Fibroblast of lung (primary cell): ENCODE measurements around the gene CPTP. TPM values are rescaled to one million over a fixed set of nuclear protein-coding genes. Genes with fewer than 3 reads are reported as not detected.

ENCODE experiments used
- DNase-seq, 2 donors: peaks; one replicate each; pipeline versions ENCODE4 v3.0.0 to v3.0.0-alpha.2; 2010; ENCODE audit warnings: low read depth in 2 of 2
- H2AFZ ChIP-seq: 2 replicates; pipeline ENCODE4 v1.5.1; 2012; ENCODE audit warnings: low read length, control low read depth, inconsistent platforms
- H3K27ac ChIP-seq: 2 replicates; pipeline ENCODE4 v1.5.1; 2011; ENCODE audit warnings: low read length, control low read depth; ENCODE audit not compliant: insufficient read depth
- H3K27me3 ChIP-seq: 2 replicates; pipeline ENCODE4 v1.5.1; 2011; ENCODE audit warnings: mild to moderate bottlenecking, low read length; ENCODE audit not compliant: control insufficient read depth, insufficient read depth
- H3K36me3 ChIP-seq: 2 replicates; pipeline ENCODE4 v1.5.1; 2011; ENCODE audit warnings: low read length; ENCODE audit not compliant: control insufficient read depth, insufficient read depth
- H3K4me1 ChIP-seq: 2 replicates; pipeline ENCODE4 v1.5.1; 2011; ENCODE audit warnings: low read length; ENCODE audit not compliant: control insufficient read depth, insufficient read depth; ENCODE audit errors: extremely low read depth
- H3K4me2 ChIP-seq: 2 replicates; pipeline ENCODE4 v1.5.1; 2011; ENCODE audit warnings: low read length, control low read depth; ENCODE audit not compliant: insufficient read depth; ENCODE audit errors: extremely low read depth
- H3K4me3 ChIP-seq, 4 experiments: fragments of 200-600 bp in 1 of 4; sonication (generic) in 1 of 4; replicated peaks in 1 of 4; 2 replicates each; pipeline ENCODE4 v1.5.1; 2011 to 2016; ENCODE audit warnings: low read length in 4 of 4, low read depth in 3 of 4, mild to moderate bottlenecking in 3 of 4, control low read depth in 2 of 4, inconsistent platforms in 1 of 4, mixed read lengths in 1 of 4; ENCODE audit not compliant: insufficient read depth in 1 of 4; ENCODE audit errors: control extremely low read depth in 1 of 4
- H3K79me2 ChIP-seq: 2 replicates; pipeline ENCODE4 v1.5.1; 2012; ENCODE audit warnings: mild to moderate bottlenecking, low read length, inconsistent platforms; ENCODE audit not compliant: control insufficient read depth, insufficient read depth
- H3K9ac ChIP-seq: 2 replicates; pipeline ENCODE4 v1.5.1; 2011; ENCODE audit warnings: mild to moderate bottlenecking, low read length, control low read depth; ENCODE audit not compliant: insufficient read depth
- H3K9me3 ChIP-seq: 2 replicates; pipeline ENCODE4 v1.5.1; 2012; ENCODE audit warnings: low read depth, low read length; ENCODE audit not compliant: control insufficient read depth, insufficient read depth
- H4K20me1 ChIP-seq: 2 replicates; pipeline ENCODE4 v1.5.1; 2011; ENCODE audit warnings: low read length; ENCODE audit not compliant: control insufficient read depth, insufficient read depth; ENCODE audit errors: extremely low read depth
- EZH2 ChIP-seq: IDR thresholded peaks from 2 replicates; pipeline ENCODE4 v1.5.1; 2012; ENCODE audit warnings: low read length, control low read depth, mild to moderate bottlenecking; ENCODE audit errors: missing control alignments
- polyA plus RNA-seq, 2 donors: library from polyadenylated mRNA; depleted of rRNA in 1 of 2; stranded (reverse) in 1 of 2; unstranded in 1 of 2; fragments of >200 nt; gene quantifications; 2 replicates each; pipeline ENCODE4 v1.2.1, GENCODE V29; 2011 to 2012; ENCODE audit warnings: missing spikeins in 1 of 2
- total RNA-seq: library from RNA; depleted of rRNA; stranded (reverse); fragments of >200 nt; gene quantifications from 2 replicates; pipeline ENCODE4 v1.2.1, GENCODE V29; 2014
- TF ChIP-seq, protein P1 (sequence below), 2 donors: IDR thresholded peaks in 1 of 2; conservative IDR thresholded peaks in 1 of 2; 1 replicate in 1 of 2; 2 replicates in 1 of 2; pipeline ENCODE4 v1.5.1; 2011 to 2012; ENCODE audit warnings: low read length in 2 of 2, control low read depth in 1 of 2, inconsistent platforms in 1 of 2, low read depth in 1 of 2, mild to moderate bottlenecking in 1 of 2

The CPTP gene
- total and polyA plus RNA-seq, 2 donors (not counting 1 experiment from before 2014, with no cell fraction given): 6.0 to 10.1 TPM

DNA sequence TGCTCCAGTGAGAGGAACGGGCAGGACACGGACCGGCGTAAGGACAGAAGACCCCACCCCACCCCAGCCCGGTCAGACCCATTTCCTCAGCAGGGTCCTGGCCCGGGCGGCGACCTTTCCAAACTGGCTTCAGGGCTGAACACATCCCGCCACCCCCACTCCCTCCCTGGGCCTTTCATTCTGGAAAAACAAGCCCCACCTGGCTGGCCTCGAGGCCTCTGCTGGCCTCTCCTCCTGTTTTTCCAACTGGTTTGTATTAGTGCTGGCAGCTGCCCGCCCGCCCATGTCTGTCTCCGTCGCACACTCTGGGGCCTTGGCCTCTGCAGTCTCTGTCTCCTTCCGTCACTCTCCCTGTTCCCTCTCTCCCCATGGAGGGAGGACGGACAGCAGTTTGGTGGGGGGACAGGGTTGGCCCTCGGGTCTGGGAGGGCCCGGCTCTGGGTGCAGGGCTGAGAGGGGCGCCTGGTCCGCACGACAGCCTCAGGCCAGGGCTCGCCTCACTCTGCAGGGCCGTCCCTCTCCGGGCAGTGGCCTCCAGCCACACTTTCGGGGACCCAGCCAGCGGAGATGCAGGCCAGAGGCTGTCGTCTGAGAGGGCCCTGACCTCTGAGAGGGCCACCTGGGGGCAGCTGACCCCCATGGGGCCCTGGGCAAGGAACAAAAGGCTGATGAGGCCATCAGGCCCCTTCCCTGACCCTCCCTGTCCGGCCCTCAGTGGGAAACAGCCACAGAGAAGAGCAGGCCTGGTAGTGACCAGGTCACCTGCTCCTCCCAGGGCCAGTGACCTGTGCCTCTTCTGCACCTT is 35.3 kb downstream of the CPTP start:
- Histone ChIP-seq H3K27ac (peak overlapping the region; percentile 96), H4K20me1 (no peaks in the 10 kb centered on the region), H3K27me3 (no peaks in the 10 kb centered on the region), H3K79me2 (peaks cover 33% of the 10 kb centered on the region), H3K4me3 (peak overlapping the region in 1 of 4 experiments; percentile 98), H2AFZ (no peak overlapping the region), H3K4me1 (peaks cover 32% of the 10 kb centered on the region), H3K9me3 (no peaks in the 10 kb centered on the region), H3K4me2 (peak overlapping the region; percentile 87), H3K9ac (peak overlapping the region; percentile 65), H3K36me3 (peaks cover under 1% of the 10 kb centered on the region)
- TF ChIP-seq, protein P1, sequence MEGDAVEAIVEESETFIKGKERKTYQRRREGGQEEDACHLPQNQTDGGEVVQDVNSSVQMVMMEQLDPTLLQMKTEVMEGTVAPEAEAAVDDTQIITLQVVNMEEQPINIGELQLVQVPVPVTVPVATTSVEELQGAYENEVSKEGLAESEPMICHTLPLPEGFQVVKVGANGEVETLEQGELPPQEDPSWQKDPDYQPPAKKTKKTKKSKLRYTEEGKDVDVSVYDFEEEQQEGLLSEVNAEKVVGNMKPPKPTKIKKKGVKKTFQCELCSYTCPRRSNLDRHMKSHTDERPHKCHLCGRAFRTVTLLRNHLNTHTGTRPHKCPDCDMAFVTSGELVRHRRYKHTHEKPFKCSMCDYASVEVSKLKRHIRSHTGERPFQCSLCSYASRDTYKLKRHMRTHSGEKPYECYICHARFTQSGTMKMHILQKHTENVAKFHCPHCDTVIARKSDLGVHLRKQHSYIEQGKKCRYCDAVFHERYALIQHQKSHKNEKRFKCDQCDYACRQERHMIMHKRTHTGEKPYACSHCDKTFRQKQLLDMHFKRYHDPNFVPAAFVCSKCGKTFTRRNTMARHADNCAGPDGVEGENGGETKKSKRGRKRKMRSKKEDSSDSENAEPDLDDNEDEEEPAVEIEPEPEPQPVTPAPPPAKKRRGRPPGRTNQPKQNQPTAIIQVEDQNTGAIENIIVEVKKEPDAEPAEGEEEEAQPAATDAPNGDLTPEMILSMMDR (conservative IDR thresholded peaks at IDR 0.05 in 1 of 2, IDR thresholded peaks at IDR 0.05 in 1 of 2; ENCODE audit: low read depth in 1 of 2, low read length in 2 of 2): no peak
- no peak for TF ChIP-seq EZH2
- peak; percentile 64 to 86 for DNase-seq

DNA sequence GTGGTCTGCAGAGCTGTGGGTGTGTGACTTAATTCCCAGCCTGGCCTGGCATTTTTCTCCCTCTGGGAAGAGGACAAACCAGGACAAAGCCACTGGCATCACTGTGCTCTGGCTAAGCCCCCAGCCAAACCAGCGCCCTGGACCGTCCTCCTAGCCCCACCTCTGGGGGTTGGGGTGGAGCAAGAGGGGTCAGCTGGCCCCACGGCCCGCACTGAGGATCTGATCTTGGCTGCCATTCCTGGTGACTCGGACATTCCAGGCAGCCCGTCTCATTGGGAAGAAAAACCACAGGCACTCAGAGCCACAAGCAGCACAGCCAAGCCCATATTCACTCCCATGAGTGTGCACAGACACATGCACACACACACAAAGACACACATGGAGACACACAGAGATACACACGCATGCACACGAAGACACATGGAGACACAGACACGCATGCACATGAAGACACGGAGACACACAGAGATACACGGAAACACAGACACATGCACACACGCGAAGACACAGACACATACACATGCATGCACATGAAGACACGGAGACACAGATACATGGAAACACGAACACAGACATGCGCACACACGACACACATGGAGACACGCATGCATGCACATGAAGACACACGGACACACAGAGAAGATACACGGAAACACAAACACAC is 36.0 kb downstream of the CPTP start:
- DNase-seq: peak; percentile 92 to 97
- Histone ChIP-seq H2AFZ (no peak overlapping the region), H3K4me2 (peak overlapping the region; percentile 77), H4K20me1 (no peaks in the 10 kb centered on the region), H3K79me2 (peaks cover 27% of the 10 kb centered on the region), H3K27ac (peak overlapping the region; percentile 96), H3K4me1 (peaks cover 32% of the 10 kb centered on the region), H3K9ac (no peak overlapping the region), H3K4me3 (peak overlapping the region in 2 of 4 experiments; percentile 5 to 98), H3K27me3 (no peaks in the 10 kb centered on the region), H3K36me3 (no peaks in the 10 kb centered on the region), H3K9me3 (no peaks in the 10 kb centered on the region)
- TF ChIP-seq, protein P1 (conservative IDR thresholded peaks at IDR 0.05 in 1 of 2, IDR thresholded peaks at IDR 0.05 in 1 of 2; ENCODE audit: low read depth in 1 of 2, low read length in 2 of 2): no peak
- no peak for TF ChIP-seq EZH2

DNA sequence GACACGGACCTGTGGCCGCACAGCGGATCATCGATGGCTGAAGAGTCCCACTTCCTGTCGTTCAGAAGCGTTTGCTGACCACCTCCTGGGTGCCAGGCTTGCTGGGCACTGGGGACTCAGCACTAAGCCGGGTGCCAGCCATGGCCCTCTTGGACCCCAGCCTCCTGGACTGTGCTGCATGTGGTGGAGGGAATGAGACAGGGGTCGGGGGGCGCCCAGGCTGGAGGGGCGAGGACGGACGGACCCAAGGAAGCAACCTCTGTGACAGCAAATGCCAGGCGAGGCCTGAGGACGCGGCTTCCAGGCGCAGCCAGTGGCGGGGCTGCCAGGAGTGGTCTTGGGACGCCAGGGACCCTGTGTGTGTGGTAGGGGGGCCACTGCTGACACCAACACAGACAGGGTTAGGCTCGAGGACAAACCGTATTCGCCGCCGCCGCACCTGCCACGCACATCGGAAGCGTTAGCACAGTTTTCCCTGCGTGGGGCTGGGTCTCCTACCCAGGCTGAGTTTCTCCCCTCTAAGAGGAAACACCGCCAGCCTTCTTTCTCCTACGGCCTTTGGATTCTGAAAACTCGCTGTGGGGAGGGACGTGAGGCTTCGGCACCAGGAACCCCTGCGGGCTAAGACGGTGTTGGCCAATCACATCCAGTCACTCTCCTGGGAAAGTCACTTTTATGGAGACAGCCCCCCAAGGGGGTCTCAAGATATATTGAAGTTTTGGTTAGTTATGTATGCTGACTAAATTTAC is 36.8 kb downstream of the CPTP start:
- Histone ChIP-seq H3K9ac (peak overlapping the region; percentile 9), H3K9me3 (no peaks in the 10 kb centered on the region), H3K4me2 (peak overlapping the region; percentile 77), H3K27me3 (no peaks in the 10 kb centered on the region), H3K79me2 (peaks cover 20% of the 10 kb centered on the region), H3K36me3 (no peaks in the 10 kb centered on the region), H3K4me1 (peaks cover 32% of the 10 kb centered on the region), H3K27ac (peak overlapping the region; percentile 75), H4K20me1 (no peaks in the 10 kb centered on the region), H2AFZ (no peak overlapping the region), H3K4me3 (peak overlapping the region in 1 of 4 experiments; percentile 15)
- TF ChIP-seq, protein P1 (conservative IDR thresholded peaks at IDR 0.05 in 1 of 2, IDR thresholded peaks at IDR 0.05 in 1 of 2; ENCODE audit: low read depth in 1 of 2, low read length in 2 of 2): no peak
- no peak for TF ChIP-seq EZH2
- no peak for DNase-seq
